Naive thymus-derived CD4-positive, alpha-beta T cell (primary cell): ENCODE data around the gene ETV3L. TPM values are rescaled to one million over a fixed set of nuclear protein-coding genes. Genes with fewer than 3 reads are reported as not detected.

Source experiments
- ATAC-seq: fragments of 150-1000 bp; cut with Tn5 transposase; 2 replicates; pipeline ENCODE4 v1.10.0; 2021; ENCODE audit warnings: mild to moderate bottlenecking, moderate library complexity
- CTCF ChIA-PET: fragments of 350-600 bp; sonication (Branson Sonifier 250); formaldehyde crosslinking; loops from one replicate; lab custom pipeline; 2021; ENCODE audit warnings: antibody characterized with exemption; lab: Charles Lee
- POLR2A ChIA-PET: fragments of 350-600 bp; sonication (Branson Sonifier 250); formaldehyde crosslinking; loops from one replicate; lab custom pipeline; 2021; ENCODE audit warnings: antibody characterized with exemption, inconsistent platforms; lab: Charles Lee
- DNase-seq, 9 donors: peaks; one replicate each; pipeline versions ENCODE4 v3.0.0 to v3.0.0-alpha.2; 2020 to 2022; ENCODE audit warnings: mixed read lengths in 1 of 9
- H3K27ac ChIP-seq: one replicate; pipeline ENCODE4 v1.7.0; 2013; ENCODE audit warnings: mild to moderate bottlenecking, low read depth, low read length, moderate library complexity
- H3K27me3 ChIP-seq, 2 donors: one replicate each; pipeline ENCODE4 v1.7.0; 2013; ENCODE audit warnings: low read length in 2 of 2, mild to moderate bottlenecking in 2 of 2, moderate library complexity in 2 of 2; ENCODE audit not compliant: control insufficient read depth in 2 of 2, insufficient read depth in 2 of 2
- H3K36me3 ChIP-seq, 3 experiments: 1 replicate in 2 of 3; 2 replicates in 1 of 3; pipeline ENCODE4 v1.7.0; 2013; ENCODE audit warnings: low read length in 3 of 3, mild to moderate bottlenecking in 3 of 3, moderate library complexity in 1 of 3; ENCODE audit not compliant: insufficient read depth in 3 of 3, control insufficient read depth in 2 of 3
- H3K4me1 ChIP-seq, 2 donors: one replicate each; pipeline ENCODE4 v1.7.0; 2013; ENCODE audit warnings: low read length in 2 of 2, mild to moderate bottlenecking in 2 of 2, moderate library complexity in 1 of 2; ENCODE audit not compliant: control insufficient read depth in 2 of 2, insufficient read depth in 2 of 2
- H3K4me3 ChIP-seq: 2 replicates; pipeline ENCODE4 v1.7.0; 2013; ENCODE audit warnings: mild to moderate bottlenecking, low read length
- H3K9me3 ChIP-seq, 3 experiments: 1 replicate in 2 of 3; 2 replicates in 1 of 3; pipeline ENCODE4 v1.7.0; 2013; ENCODE audit warnings: low read length in 3 of 3; ENCODE audit not compliant: control insufficient read depth in 2 of 3
- H3K27ac Mint-ChIP-seq, 9 donors: one replicate each; pipeline ENCODE4 v1.8.0; 2020 to 2022; ENCODE audit warnings: mixed read lengths in 9 of 9, mild to moderate bottlenecking in 8 of 9, moderate library complexity in 5 of 9, inconsistent platforms in 2 of 9
- H3K27me3 Mint-ChIP-seq, 5 donors: one replicate each; pipeline ENCODE4 v1.8.0; 2021 to 2022; ENCODE audit warnings: mixed read lengths in 5 of 5, mild to moderate bottlenecking in 1 of 5
- H3K36me3 Mint-ChIP-seq, 5 donors: one replicate each; pipeline ENCODE4 v1.8.0; 2020 to 2022; ENCODE audit warnings: mixed read lengths in 5 of 5, mild to moderate bottlenecking in 3 of 5, inconsistent platforms in 1 of 5
- H3K4me1 Mint-ChIP-seq, 7 donors: one replicate each; pipeline ENCODE4 v1.8.0; 2020 to 2022; ENCODE audit warnings: mixed read lengths in 7 of 7, mild to moderate bottlenecking in 3 of 7, inconsistent platforms in 1 of 7
- H3K4me3 Mint-ChIP-seq, 10 donors: one replicate each; pipeline ENCODE4 v1.8.0; 2020 to 2022; ENCODE audit warnings: mild to moderate bottlenecking in 10 of 10, mixed read lengths in 10 of 10, moderate library complexity in 6 of 10, inconsistent platforms in 2 of 10
- H3K9me3 Mint-ChIP-seq, 11 donors: one replicate each; pipeline ENCODE4 v1.8.0; 2020 to 2022; ENCODE audit warnings: mixed read lengths in 11 of 11, mild to moderate bottlenecking in 4 of 11, inconsistent platforms in 1 of 11, moderate library complexity in 1 of 11
- intact Hi-C, 2 donors: fragments of 100-400 bp; cut with micrococcal nuclease; formaldehyde crosslinking; loops; one replicate each; pipeline ENCODE4 v1.15.1; 2023
- polyA plus RNA-seq, 2 donors: library from polyadenylated mRNA; unstranded; fragments of 300-500 nt; fragmentation: Illumina TruSeq; gene quantifications; one replicate each; pipeline ENCODE4 v1.2.3, GENCODE V29; 2021
- total RNA-seq, 6 experiments: library from RNA in 5 of 6; stranded (reverse) in 5 of 6; gene quantifications; 1 replicate in 5 of 6; 2 replicates in 1 of 6; pipeline ENCODE4 v1.2.3 and lab custom pipeline; 2021 to 2026

Gene ETV3L
- total and polyA plus RNA-seq, 7 experiments from 2014 or later, result not detected

GRCh38 chr1:157142765-157143423, 43.3 kb upstream of the ETV3L start:
- Histone ChIP-seq H3K27me3 (no peaks in the 10 kb centered on the region), H3K9me3 (no peaks in the 10 kb centered on the region), H3K36me3 (peaks cover 0 to 4% (median 0%) of the 10 kb centered on the region in 3 experiments), H3K27ac (no peak overlapping the region), H3K4me3 (no peak overlapping the region), H3K4me1 (peaks cover 5 to 8% of the 10 kb centered on the region in 2 donors)
- Mint-ChIP-seq H3K4me3 (no peak overlapping the region), H3K36me3 (no peaks in the 10 kb centered on the region), H3K27me3 (peaks cover 0 to 7% (median 0%) of the 10 kb centered on the region in 5 donors), H3K9me3 (no peaks in the 10 kb centered on the region), H3K4me1 (peaks cover 3 to 24% (median 14%) of the 10 kb centered on the region in 7 donors), H3K27ac (peak overlapping the region in 1 of 9 donors; percentile 2)
- intact Hi-C loops, result no loop called here
- no peak for DNase-seq
- POLR2A ChIA-PET, result no interaction called here
- no peak for ATAC-seq
- CTCF ChIA-PET, result interaction anchor here (1.1 kb wide), 1 partner anchor 52 kb away, joined by 5 read pairs; no protein-coding TSS in a partner anchor

GRCh38 chr1:157142201-157142600, 42.6 kb upstream of the ETV3L start:
- intact Hi-C loops, result no loop called here
- H3K36me3 Mint-ChIP-seq, result peaks cover 0 to 6% (median 0%) of the 10 kb centered on the region in 5 donors
- DNase-seq (no peak), ATAC-seq (no peak)
- Histone ChIP-seq H3K9me3 (no peaks in the 10 kb centered on the region), H3K27ac (no peak overlapping the region), H3K36me3 (peaks cover 0 to 7% (median 0%) of the 10 kb centered on the region in 3 experiments), H3K27me3 (no peaks in the 10 kb centered on the region), H3K4me1 (peaks cover 6 to 11% of the 10 kb centered on the region in 2 donors), H3K4me3 (no peak overlapping the region)
- H3K27me3 Mint-ChIP-seq, result peaks cover 0 to 7% (median 0%) of the 10 kb centered on the region in 5 donors
- ChIA-PET POLR2A (no interaction called here), CTCF (interaction anchor here (0.9 to 1.1 kb wide), 2 partner anchors 15 to 52 kb away, joined by 4 to 5 read pairs; no protein-coding TSS in a partner anchor)
- peak overlapping the region in 1 of 9 donors; percentile 57 for H3K27ac Mint-ChIP-seq
- no peaks in the 10 kb centered on the region for H3K9me3 Mint-ChIP-seq
- peaks cover 8 to 27% (median 20%) of the 10 kb centered on the region in 7 donors for H3K4me1 Mint-ChIP-seq
- H3K4me3 Mint-ChIP-seq, result no peak overlapping the region

- no peaks in the 10 kb centered on the region for H3K9me3 Mint-ChIP-seq
- POLR2A ChIA-PET, result no interaction called here
- CTCF ChIA-PET, result interaction anchor here (1.1 kb wide), 1 partner anchor 51 kb away, joined by 5 read pairs; no protein-coding TSS in a partner anchor
- DNase-seq (no peak), ATAC-seq (no peak)
- peaks cover 16 to 36% (median 28%) of the 10 kb centered on the region in 7 donors for H3K4me1 Mint-ChIP-seq
- Histone ChIP-seq H3K4me3 (no peak overlapping the region), H3K27ac (no peak overlapping the region), H3K9me3 (no peaks in the 10 kb centered on the region), H3K36me3 (peaks cover 0 to 7% (median 0%) of the 10 kb centered on the region in 3 experiments), H3K27me3 (no peaks in the 10 kb centered on the region), H3K4me1 (peaks cover 15 to 20% of the 10 kb centered on the region in 2 donors)
- no peak overlapping the region for H3K4me3 Mint-ChIP-seq
- peaks cover 0 to 9% (median 0%) of the 10 kb centered on the region in 5 donors for H3K36me3 Mint-ChIP-seq
- intact Hi-C loops, result no loop called here
- H3K27ac Mint-ChIP-seq, result peak overlapping the region; percentile 51 to 98 (median 90)
- peaks cover 0 to 7% (median 0%) of the 10 kb centered on the region in 5 donors for H3K27me3 Mint-ChIP-seq
Observed at GRCh38 chr1:157141212-157141855, 41.7 kb upstream of the ETV3L start.

GRCh38 chr1:157140063-157140588, 40.5 kb upstream of the ETV3L start:
- H3K4me1 ChIP-seq, result peaks cover 27 to 32% of the 10 kb centered on the region in 2 donors
- Mint-ChIP-seq H3K4me1 (peaks cover 27 to 48% (median 40%) of the 10 kb centered on the region in 7 donors), H3K27ac (peak overlapping the region in 8 of 9 donors; percentile 83 to 98 (median 95)), H3K4me3 (peak overlapping the region in 2 of 10 donors; percentile 12 to 86), H3K9me3 (no peaks in the 10 kb centered on the region), H3K27me3 (peaks cover 0 to 6% (median 0%) of the 10 kb centered on the region in 5 donors), H3K36me3 (peaks cover 0 to 19% (median 6%) of the 10 kb centered on the region in 5 donors)
- peaks cover 0 to 16% (median 10%) of the 10 kb centered on the region in 3 experiments for H3K36me3 ChIP-seq
- H3K27me3 ChIP-seq, result no peaks in the 10 kb centered on the region
- no peak for ATAC-seq
- H3K9me3 ChIP-seq, result no peaks in the 10 kb centered on the region
- peak overlapping the region; percentile 96 for H3K27ac ChIP-seq
- intact Hi-C loops, result no loop called here
- ChIA-PET POLR2A (no interaction called here), CTCF (interaction anchor here (8.0 kb wide), 1 partner anchor 16 kb away, joined by 37 read pairs; no protein-coding TSS in a partner anchor)
- no peak for DNase-seq
- no peak overlapping the region for H3K4me3 ChIP-seq

- peaks cover 0 to 25% (median 10%) of the 10 kb centered on the region in 3 experiments for H3K36me3 ChIP-seq
- Mint-ChIP-seq H3K4me1 (peaks cover 35 to 57% (median 50%) of the 10 kb centered on the region in 7 donors), H3K4me3 (peak overlapping the region; percentile 85 to 96 (median 94)), H3K9me3 (no peaks in the 10 kb centered on the region), H3K36me3 (peaks cover 3 to 28% (median 10%) of the 10 kb centered on the region in 5 donors), H3K27me3 (peaks cover 0 to 3% (median 0%) of the 10 kb centered on the region in 5 donors), H3K27ac (peak overlapping the region; percentile 83 to 98 (median 95))
- ChIA-PET POLR2A (interaction anchor here (0.7 to 1.3 kb wide), 4 partner anchors 9 to 387 kb away, joined by 3 read pairs; no protein-coding TSS in a partner anchor), CTCF (interaction anchor here (8.0 kb wide), 1 partner anchor 17 kb away, joined by 37 read pairs; no protein-coding TSS in a partner anchor)
- H3K4me3 ChIP-seq, result peak overlapping the region; percentile 84
- peak overlapping the region; percentile 96 for H3K27ac ChIP-seq
- intact Hi-C loops, result loop anchor here (1.0 to 10.0 kb wide), 9 partner anchors 8 to 1868 kb away; partner anchors contain the start of genes IFI16 (in 1 of the 2), MRPL24 (in 1 of the 2) and SH2D2A (in 1 of the 2)
- ATAC-seq (no peak), DNase-seq (no peak)
- H3K4me1 ChIP-seq, result peaks cover 36 to 41% of the 10 kb centered on the region in 2 donors
- no peaks in the 10 kb centered on the region for H3K27me3 ChIP-seq
- no peaks in the 10 kb centered on the region for H3K9me3 ChIP-seq
Observed at GRCh38 chr1:157139052-157139715, 39.6 kb upstream of the ETV3L start.
